Osteoblast (primary cell): ENCODE results near the gene GLP1R. TPM values are rescaled to one million over a fixed set of nuclear protein-coding genes. Genes with fewer than 3 reads are reported as not detected.
A peak's percentile ranks its signal among the peaks of the same experiment; 100 is the strongest.

Experiments
- DNase-seq: peaks from one replicate; pipeline ENCODE4 v3.0.0; 2011; ENCODE audit warnings: low spot score, mixed read lengths; ENCODE audit not compliant: insufficient read length; ENCODE audit errors: missing footprints
- H2AFZ ChIP-seq: 2 replicates; pipeline ENCODE4 v1.6.0; 2011; ENCODE audit warnings: mild to moderate bottlenecking, low read length
- H3K27ac ChIP-seq: 2 replicates; pipeline ENCODE4 v1.5.1; 2011; ENCODE audit warnings: mild to moderate bottlenecking, low read depth, low read length, moderate library complexity
- H3K27me3 ChIP-seq: 2 replicates; pipeline ENCODE4 v1.6.0; 2012; ENCODE audit warnings: mild to moderate bottlenecking, control low read depth, inconsistent platforms, low read length, moderate library complexity; ENCODE audit not compliant: insufficient read depth
- H3K36me3 ChIP-seq: 2 replicates; pipeline ENCODE4 v1.5.1; 2011; ENCODE audit warnings: mild to moderate bottlenecking, low read length, control low read depth, moderate library complexity; ENCODE audit not compliant: insufficient read depth
- H3K4me1 ChIP-seq: 2 replicates; pipeline ENCODE4 v1.5.1; 2011; ENCODE audit warnings: mild to moderate bottlenecking, low read length, control low read depth, moderate library complexity; ENCODE audit not compliant: insufficient read depth
- H3K4me2 ChIP-seq: 2 replicates; pipeline ENCODE4 v1.6.0; 2011; ENCODE audit warnings: mild to moderate bottlenecking, low read length; ENCODE audit not compliant: insufficient read depth
- H3K4me3 ChIP-seq: fragments of 200-600 bp; sonication (generic); 3 replicates; pipeline ENCODE4 v1.5.1; 2012; ENCODE audit warnings: mild to moderate bottlenecking, low read length, inconsistent platforms; ENCODE audit not compliant: insufficient read depth
- H3K79me2 ChIP-seq: 2 replicates; pipeline ENCODE4 v1.6.0; 2012; ENCODE audit warnings: mild to moderate bottlenecking, low read length, control low read depth, inconsistent platforms; ENCODE audit not compliant: insufficient read depth
- H3K9me3 ChIP-seq: 2 replicates; pipeline ENCODE4 v1.5.1; 2011; ENCODE audit warnings: low read depth, low read length, control low read depth
- H4K20me1 ChIP-seq: 2 replicates; pipeline ENCODE4 v1.6.0; 2012; ENCODE audit warnings: mild to moderate bottlenecking, low read length, control low read depth; ENCODE audit not compliant: insufficient read depth
- total RNA-seq: library from RNA; depleted of rRNA; stranded (reverse); fragments of >200 nt; gene quantifications from 2 replicates; pipeline ENCODE4 v1.2.3, GENCODE V29; 2012
- TF ChIP-seq, protein P1 (sequence below): IDR thresholded peaks from 2 replicates; pipeline ENCODE4 v1.5.1; 2011; ENCODE audit warnings: mild to moderate bottlenecking, low read depth, low read length, moderate library complexity; ENCODE audit errors: extremely low read depth

GLP1R gene
- total RNA-seq, 1 donor, result not detected

DNA sequence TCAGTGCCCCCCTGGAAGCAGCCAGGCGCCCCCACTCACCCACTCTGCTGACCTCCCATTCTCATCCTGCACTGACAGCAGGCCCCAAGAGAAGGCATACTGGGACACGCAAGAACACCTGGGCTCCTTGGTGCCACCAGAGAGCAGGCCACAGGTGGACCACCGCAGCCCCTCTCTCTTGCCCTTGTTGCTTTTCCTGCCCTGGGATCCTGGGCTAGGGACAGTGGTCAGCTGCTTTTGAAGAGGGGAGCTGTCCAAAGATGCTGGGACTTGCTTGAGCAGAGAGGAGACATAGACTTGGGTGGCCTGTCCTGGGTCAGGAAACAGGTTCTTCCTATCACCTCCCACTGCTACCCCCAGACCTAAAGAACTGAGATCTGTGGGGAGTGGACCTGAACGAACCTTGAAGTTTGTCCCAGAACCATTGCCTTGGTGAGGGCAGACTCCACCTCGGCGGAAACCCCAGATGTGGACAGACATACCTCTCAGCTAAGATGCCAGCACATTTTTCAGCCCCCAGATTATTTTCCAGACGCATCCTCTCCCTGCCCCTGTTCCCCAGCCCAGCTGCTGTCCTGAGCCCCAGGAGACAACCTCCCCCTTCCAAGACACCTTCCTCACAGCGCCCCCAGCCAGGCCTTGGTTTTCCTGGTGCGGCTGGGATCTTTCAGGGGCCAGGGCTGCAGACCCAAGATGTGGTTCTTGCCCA, 1.1 kb downstream of the GLP1R start:
- no peaks in the 10 kb centered on the region for H3K4me1 ChIP-seq
- no peaks in the 10 kb centered on the region for H3K36me3 ChIP-seq
- DNase-seq, result peak; percentile 80
- H3K9me3 ChIP-seq, result no peaks in the 10 kb centered on the region
- TF ChIP-seq, protein P1, sequence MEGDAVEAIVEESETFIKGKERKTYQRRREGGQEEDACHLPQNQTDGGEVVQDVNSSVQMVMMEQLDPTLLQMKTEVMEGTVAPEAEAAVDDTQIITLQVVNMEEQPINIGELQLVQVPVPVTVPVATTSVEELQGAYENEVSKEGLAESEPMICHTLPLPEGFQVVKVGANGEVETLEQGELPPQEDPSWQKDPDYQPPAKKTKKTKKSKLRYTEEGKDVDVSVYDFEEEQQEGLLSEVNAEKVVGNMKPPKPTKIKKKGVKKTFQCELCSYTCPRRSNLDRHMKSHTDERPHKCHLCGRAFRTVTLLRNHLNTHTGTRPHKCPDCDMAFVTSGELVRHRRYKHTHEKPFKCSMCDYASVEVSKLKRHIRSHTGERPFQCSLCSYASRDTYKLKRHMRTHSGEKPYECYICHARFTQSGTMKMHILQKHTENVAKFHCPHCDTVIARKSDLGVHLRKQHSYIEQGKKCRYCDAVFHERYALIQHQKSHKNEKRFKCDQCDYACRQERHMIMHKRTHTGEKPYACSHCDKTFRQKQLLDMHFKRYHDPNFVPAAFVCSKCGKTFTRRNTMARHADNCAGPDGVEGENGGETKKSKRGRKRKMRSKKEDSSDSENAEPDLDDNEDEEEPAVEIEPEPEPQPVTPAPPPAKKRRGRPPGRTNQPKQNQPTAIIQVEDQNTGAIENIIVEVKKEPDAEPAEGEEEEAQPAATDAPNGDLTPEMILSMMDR, result no peak
- H4K20me1 ChIP-seq, result no peaks in the 10 kb centered on the region
- peaks cover 17% of the 10 kb centered on the region for H3K27me3 ChIP-seq
- H2AFZ ChIP-seq, result no peak overlapping the region
- H3K27ac ChIP-seq, result no peak overlapping the region
- no peak overlapping the region for H3K4me2 ChIP-seq
- no peaks in the 10 kb centered on the region for H3K79me2 ChIP-seq
- H3K4me3 ChIP-seq, result no peak overlapping the region

- H2AFZ ChIP-seq, result no peak overlapping the region
- H3K36me3 ChIP-seq, result no peaks in the 10 kb centered on the region
- no peak overlapping the region for H3K4me3 ChIP-seq
- H3K9me3 ChIP-seq, result no peaks in the 10 kb centered on the region
- H3K79me2 ChIP-seq, result no peaks in the 10 kb centered on the region
- H3K27me3 ChIP-seq, result peaks cover 17% of the 10 kb centered on the region
- TF ChIP-seq, protein P1, result no peak
- no peak overlapping the region for H3K4me2 ChIP-seq
- no peaks in the 10 kb centered on the region for H4K20me1 ChIP-seq
- DNase-seq, result no peak
- no peak overlapping the region for H3K27ac ChIP-seq
- H3K4me1 ChIP-seq, result no peaks in the 10 kb centered on the region
Measured at GRCh38 chr6:39050453-39051112, 2.0 kb downstream of the GLP1R start.

- H3K79me2 ChIP-seq, result no peaks in the 10 kb centered on the region
- no peaks in the 10 kb centered on the region for H3K4me1 ChIP-seq
- no peak overlapping the region for H3K27ac ChIP-seq
- H2AFZ ChIP-seq, result no peak overlapping the region
- no peak overlapping the region for H3K4me2 ChIP-seq
- TF ChIP-seq, protein P1, result no peak
- H3K9me3 ChIP-seq, result no peaks in the 10 kb centered on the region
- DNase-seq, result peak; percentile 69
- no peak overlapping the region for H3K4me3 ChIP-seq
- H3K27me3 ChIP-seq, result peaks cover 14% of the 10 kb centered on the region
- no peaks in the 10 kb centered on the region for H3K36me3 ChIP-seq
- H4K20me1 ChIP-seq, result no peaks in the 10 kb centered on the region
Measured at GRCh38 chr6:39051399-39052122, 3.0 kb downstream of the GLP1R start.
